Measurements from ENCODE around the gene GRP. TPM values are rescaled to one million over a fixed set of nuclear protein-coding genes. Genes with fewer than 3 reads are reported as not detected.

The GRP gene
- total RNA-seq, 4 donors from 2014 or later = not detected

DNA sequence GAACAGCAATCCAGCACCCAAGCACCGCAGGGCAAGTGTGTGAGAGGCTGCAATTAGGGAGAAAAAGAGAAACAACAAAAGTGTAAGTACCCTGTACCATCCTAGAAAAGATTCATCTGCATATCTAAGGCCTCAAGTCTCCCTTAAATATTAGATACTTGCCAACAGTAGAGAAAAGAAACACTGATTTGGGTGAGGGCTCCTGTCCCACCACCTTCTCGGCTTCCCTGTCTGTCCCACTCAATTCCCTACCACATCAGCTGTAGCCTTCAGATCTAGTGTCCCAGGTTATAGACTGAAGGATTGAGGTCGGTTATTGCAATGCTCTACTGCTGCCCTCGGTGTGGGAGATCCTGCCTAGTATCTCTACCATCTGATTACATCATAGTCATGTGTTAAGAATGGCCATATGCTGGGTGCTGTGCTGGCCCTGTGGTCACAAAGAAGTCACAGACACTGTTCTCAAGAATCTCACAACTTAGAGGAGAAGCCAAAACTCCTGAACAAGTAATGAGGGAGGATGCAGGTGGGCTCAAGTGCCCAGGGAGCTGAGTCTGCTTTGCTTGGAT, 50.8 kb downstream of the GRP start:
- H3K4me1 ChIP-seq = peaks cover 0 to 27% (median 12%) of the 10 kb centered on the region in 4 donors
- TF ChIP-seq, protein P1, sequence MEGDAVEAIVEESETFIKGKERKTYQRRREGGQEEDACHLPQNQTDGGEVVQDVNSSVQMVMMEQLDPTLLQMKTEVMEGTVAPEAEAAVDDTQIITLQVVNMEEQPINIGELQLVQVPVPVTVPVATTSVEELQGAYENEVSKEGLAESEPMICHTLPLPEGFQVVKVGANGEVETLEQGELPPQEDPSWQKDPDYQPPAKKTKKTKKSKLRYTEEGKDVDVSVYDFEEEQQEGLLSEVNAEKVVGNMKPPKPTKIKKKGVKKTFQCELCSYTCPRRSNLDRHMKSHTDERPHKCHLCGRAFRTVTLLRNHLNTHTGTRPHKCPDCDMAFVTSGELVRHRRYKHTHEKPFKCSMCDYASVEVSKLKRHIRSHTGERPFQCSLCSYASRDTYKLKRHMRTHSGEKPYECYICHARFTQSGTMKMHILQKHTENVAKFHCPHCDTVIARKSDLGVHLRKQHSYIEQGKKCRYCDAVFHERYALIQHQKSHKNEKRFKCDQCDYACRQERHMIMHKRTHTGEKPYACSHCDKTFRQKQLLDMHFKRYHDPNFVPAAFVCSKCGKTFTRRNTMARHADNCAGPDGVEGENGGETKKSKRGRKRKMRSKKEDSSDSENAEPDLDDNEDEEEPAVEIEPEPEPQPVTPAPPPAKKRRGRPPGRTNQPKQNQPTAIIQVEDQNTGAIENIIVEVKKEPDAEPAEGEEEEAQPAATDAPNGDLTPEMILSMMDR (IDR thresholded peaks at IDR 0.05) = no peak
- TF ChIP-seq POLR2A (IDR thresholded peaks at IDR 0.05) = no peak
- peaks cover 0 to 80% of the 10 kb centered on the region in 2 donors for H3K27me3 ChIP-seq

DNA sequence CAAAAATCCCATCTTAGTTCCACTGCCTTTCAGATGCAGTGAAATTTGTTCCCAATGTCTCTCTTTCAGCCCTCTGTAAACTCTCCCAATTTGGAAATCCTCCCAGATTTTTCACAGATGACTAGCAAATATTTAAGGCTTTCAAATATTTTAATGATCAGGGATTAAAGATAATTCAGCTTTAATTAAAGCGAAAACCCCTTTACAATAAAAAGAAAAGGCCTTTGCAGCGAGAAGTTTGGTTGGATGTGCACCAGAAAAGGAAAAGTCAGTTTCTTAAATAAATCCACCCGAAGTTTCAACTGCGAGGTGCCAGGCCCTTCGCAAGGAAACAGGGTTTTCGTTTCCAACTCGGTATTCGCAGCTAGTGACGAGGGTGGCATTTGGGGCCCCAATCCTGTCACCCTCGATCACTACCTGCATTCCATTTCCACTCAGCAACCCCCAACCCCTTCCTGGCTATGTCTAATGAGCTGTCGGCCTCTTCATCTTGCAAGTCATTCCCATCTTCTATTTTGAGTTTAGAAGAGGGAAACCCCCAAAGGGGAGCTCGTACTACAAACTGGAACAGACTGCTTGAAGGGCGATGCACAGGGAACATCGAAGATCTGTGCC, 51.8 kb downstream of the GRP start:
- no peak for DNase-seq
- Histone ChIP-seq H3K4me3 (no peak overlapping the region), H3K4me1 (peaks cover 0 to 27% (median 12%) of the 10 kb centered on the region in 4 donors)

More for the DNA sequence above, 50.8 kb downstream of the GRP start:
- Histone ChIP-seq H3K27ac (no peak overlapping the region), H3K36me3 (no peaks in the 10 kb centered on the region), H3K9me3 (peaks cover 0 to 4% (median 0%) of the 10 kb centered on the region in 4 donors), H3K4me3 (no peak overlapping the region)
- DNase-seq = no peak

DNA sequence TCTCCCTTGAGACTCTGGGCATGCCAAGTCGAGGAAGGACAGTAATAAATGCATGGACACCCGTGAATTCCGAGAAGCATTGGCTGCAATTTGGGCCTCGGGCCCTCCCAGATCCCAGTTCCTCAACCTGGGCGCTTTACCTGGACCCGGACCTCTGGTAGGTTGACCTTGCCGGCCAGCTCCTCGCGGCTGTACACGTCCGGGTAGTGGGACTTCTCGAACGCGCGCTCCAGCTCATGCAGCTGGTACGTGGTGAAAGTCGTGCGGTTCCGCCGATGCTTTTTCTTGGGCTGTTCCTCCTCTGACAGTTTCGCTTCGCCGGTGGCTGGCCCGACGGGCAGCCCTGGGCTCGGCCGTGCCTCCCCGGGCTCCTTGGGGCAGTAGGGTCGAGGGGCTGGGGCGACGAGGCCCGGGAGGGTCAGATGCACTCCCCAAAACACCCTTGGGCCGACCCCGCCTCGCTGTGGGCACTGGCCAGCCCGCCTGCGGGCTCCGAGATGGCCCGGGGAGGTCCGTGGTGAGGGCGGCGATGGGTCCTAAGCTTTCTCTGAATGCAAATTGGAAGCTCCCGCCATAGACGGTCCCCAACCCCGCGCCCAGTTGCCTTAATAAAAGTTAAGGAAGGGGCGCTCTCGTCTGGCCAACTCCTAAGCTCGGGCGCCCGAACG, 52.4 kb downstream of the GRP start:
- no peak for DNase-seq
- Histone ChIP-seq H3K27me3 (peaks cover 0 to 70% of the 10 kb centered on the region in 2 donors), H3K27ac (no peak overlapping the region), H3K4me3 (peak overlapping the region in 3 of 4 donors; percentile 3 to 30 (median 12)), H3K4me1 (peaks cover 0 to 27% (median 12%) of the 10 kb centered on the region in 4 donors), H3K9me3 (peaks cover 0 to 4% (median 0%) of the 10 kb centered on the region in 4 donors), H3K36me3 (no peaks in the 10 kb centered on the region)
- TF ChIP-seq POLR2A (IDR thresholded peaks at IDR 0.05) = no peak
- TF ChIP-seq, protein P1 (IDR thresholded peaks at IDR 0.05) = no peak

More for the DNA sequence above, 51.8 kb downstream of the GRP start:
- TF ChIP-seq, protein P1 (IDR thresholded peaks at IDR 0.05) = no peak
- no peak for TF ChIP-seq POLR2A (IDR thresholded peaks at IDR 0.05)
- no peak overlapping the region for H3K27ac ChIP-seq
- H3K9me3 ChIP-seq = peaks cover 0 to 4% (median 0%) of the 10 kb centered on the region in 4 donors
- H3K27me3 ChIP-seq = peaks cover 0 to 71% of the 10 kb centered on the region in 2 donors
- H3K36me3 ChIP-seq = no peaks in the 10 kb centered on the region

DNA sequence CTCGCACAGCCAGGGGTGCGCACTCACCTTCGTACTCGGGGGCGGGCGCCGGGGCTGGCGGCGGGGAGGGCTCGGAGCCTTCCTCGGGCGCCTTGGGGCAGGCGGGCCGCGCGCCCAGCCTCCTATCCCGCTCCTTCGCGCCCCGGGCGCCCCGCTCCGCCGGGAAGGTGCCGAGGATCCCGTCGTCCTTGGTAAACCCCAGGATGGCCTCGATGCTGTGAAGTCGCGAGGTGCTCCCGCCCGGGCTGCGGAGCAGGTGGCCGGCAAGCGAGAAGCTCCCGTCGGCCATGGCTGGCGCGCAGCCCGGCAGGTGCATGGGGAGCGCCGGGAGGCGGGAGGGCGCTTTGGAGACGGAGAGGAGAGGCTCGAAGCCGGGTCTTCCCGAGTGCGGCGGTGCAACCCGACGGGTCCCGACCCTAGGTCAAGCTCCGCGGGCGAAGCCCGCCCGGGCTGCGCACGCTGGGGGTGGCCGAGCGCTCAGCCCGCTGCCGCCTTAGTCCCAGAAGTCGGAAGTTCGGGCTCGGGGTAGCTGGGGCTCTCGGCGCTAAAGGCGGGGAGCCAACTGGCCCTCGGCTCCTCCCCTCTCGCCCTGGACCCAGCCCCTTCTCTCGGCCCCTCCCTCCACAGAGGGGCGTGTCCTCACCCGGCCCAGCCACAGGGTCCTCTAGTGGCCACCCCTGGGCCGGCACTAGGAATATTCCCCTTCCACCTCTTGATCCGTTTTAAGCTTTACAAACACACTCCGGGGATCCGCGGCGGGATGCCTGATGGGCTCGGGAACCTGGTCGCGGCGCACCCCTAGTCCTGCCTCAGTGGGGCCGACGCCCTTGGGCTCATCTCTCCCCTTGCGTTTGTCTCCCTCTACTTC, 53.2 kb downstream of the GRP start, which contains the start of gene RAX:
TSS of gene RAX (minus strand) at position 564 of the 868 bp plus-strand sequence. CDS start at position 316, 248 bp downstream.
- no peak for DNase-seq
- no peak for TF ChIP-seq POLR2A (IDR thresholded peaks at IDR 0.05)
- TF ChIP-seq, protein P1 (IDR thresholded peaks at IDR 0.05) = peak in 1 of 6 experiments; percentile 5
- Histone ChIP-seq H3K4me1 (peaks cover 0 to 27% (median 12%) of the 10 kb centered on the region in 4 donors), H3K27ac (no peak within 1 kb of the TSS), H3K9me3 (peaks cover 0 to 4% (median 0%) of the 10 kb centered on the region in 4 donors), H3K4me3 (peak within 1 kb of the TSS in 3 of 4 donors; percentile 16 to 30 (median 17)), H3K36me3 (no peaks in the 10 kb centered on the region), H3K27me3 (peaks cover 0 to 62% of the 10 kb centered on the region in 2 donors)
